Measurements from ENCODE around the gene PLEKHG3. TPM values are rescaled to one million over a fixed set of nuclear protein-coding genes. Genes with fewer than 3 reads are reported as not detected.
A peak's percentile ranks its signal among the peaks of the same experiment; 100 is the strongest.

PLEKHG3 gene
- total and polyA plus RNA-seq, 2 of the 4 experiments (the other 2 are of a cell fraction): 8.2 to 8.4 TPM

DNA sequence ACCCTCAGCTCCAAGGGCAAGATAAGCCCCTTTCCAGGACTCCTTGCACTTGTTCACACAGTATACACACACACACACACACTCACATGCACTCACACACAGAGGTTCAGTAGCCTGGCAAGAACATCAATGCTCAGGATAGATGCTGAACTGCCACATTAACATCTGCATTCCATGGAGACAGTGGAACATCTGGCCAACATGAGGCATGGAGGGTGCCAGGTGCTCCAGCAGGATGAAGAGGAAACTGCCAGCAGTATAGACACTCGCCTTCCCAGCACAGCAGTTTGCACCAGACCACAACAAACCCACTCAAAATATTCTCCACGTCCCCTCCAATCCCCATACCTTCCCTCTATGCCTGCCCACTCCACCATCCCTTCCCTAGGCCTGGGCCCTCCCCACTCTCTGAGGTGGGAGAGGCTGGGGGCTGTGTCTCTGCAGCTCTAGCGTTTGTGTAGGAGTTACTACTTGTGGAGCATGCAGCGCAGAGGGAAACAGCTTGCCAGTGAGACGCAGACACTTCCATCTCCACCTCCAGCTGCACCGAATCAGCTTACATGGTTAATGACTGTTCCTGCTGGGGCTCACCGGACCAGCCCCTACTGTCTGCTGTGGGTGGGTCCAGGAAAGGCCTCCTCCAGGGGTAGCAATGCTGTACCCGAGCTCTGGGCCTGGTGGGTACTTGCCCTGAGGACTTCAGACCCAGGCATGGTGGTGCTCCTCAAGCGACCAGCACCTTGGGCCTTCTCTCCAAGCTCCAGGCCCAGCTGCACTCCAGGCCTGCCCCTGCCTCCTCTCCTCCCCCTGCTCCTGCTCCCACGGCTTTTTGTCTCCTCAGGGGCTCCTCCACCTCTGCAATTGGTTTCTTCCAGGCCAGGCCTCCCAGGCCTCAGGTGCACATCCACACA is 18.6 kb upstream of the PLEKHG3 start:
- Histone ChIP-seq H3K36me3 (ENCODE audit: control insufficient read depth, insufficient read depth, low read length) (no peaks in the 10 kb centered on the region), H4K91ac (ENCODE audit: insufficient read depth, low read depth, low read length) (no peak overlapping the region), H2BK120ac (ENCODE audit: low read depth, low read length) (no peak overlapping the region), H3K27ac (ENCODE audit: insufficient read depth, low read length) (no peak overlapping the region), H2AK5ac (ENCODE audit: low read depth, low read length) (no peak overlapping the region), H3K9me1 (ENCODE audit: insufficient read depth, low read length) (no peaks in the 10 kb centered on the region), H2BK15ac (ENCODE audit: low read depth, low read length) (no peak overlapping the region), H4K5ac (ENCODE audit: low read depth, low read length) (no peak overlapping the region), H3K4me1 (ENCODE audit: control insufficient read depth, insufficient read depth, low read length) (peaks cover 11% of the 10 kb centered on the region; the same call in 1 of the 2 replicates), H3K14ac (replicated peaks; ENCODE audit: low read depth, low read length) (no peak overlapping the region), H4K8ac (ENCODE audit: low read depth in 2 of 2, low read length in 2 of 2) (no peak overlapping the region), H3K9ac (ENCODE audit: low read depth, low read length) (no peak overlapping the region), H3K56ac (ENCODE audit: extremely low read depth, insufficient read depth, low read length) (no peak overlapping the region), H3K9me3 (ENCODE audit: control insufficient read depth, insufficient read depth, low read length) (no peaks in the 10 kb centered on the region), H2BK5ac (ENCODE audit: low read depth, low read length, poor library complexity, severe bottlenecking) (no peak overlapping the region), H3K18ac (ENCODE audit: low read depth, low read length) (no peak overlapping the region), H2BK20ac (ENCODE audit: low read depth, low read length) (no peak overlapping the region), H2AK9ac (replicated peaks; ENCODE audit: low read depth, low read length, poor library complexity) (no peak overlapping the region), H3K23ac (ENCODE audit: low read depth, low read length) (no peak overlapping the region), H3K4me3 (ENCODE audit: insufficient read depth, low read depth, low read length) (no peak overlapping the region), H3K27me3 (ENCODE audit: control insufficient read depth, insufficient read depth, low read length) (peaks cover 18% of the 10 kb centered on the region), H2AFZ (replicated peaks; ENCODE audit: low read length, poor library complexity) (peak overlapping the region; percentile 63), H3K79me1 (ENCODE audit: low read depth in 1 of 2, low read length in 2 of 2) (no peaks in the 10 kb centered on the region), H4K20me1 (ENCODE audit: insufficient read depth, low read length) (no peaks in the 10 kb centered on the region), H3K4ac (ENCODE audit: low read depth, low read length) (no peak overlapping the region), H3K4me2 (ENCODE audit: low read depth, low read length) (no peak overlapping the region)
- dilution Hi-C loops (cut with HindIII; ENCODE audit: low sequenced_read_pairs, unreplicated experiment) (no loop called here), in situ Hi-C loops (cut with MboI; ENCODE audit: low sequenced_read_pairs) (no loop called here), intact Hi-C loops (cut with micrococcal nuclease) (no loop called here)
- no peak for ATAC-seq (ENCODE audit: low read depth)
- ChIA-PET CTCF (no interaction called here), POLR2A (ENCODE audit: unreplicated experiment) (no interaction called here)
- BruUV-seq (replicated peaks): no TSS peak
- no peak for DNase-seq
- WGBS, 2 experiments (ENCODE audit: extremely low coverage in 2 of 2, insufficient read length in 1 of 2): 82% methylated on average over 2 of the region's 10 CpGs; no CpG with 5 or more reads in 1 of the 2 experiments
- TF ChIP-seq, protein P1, sequence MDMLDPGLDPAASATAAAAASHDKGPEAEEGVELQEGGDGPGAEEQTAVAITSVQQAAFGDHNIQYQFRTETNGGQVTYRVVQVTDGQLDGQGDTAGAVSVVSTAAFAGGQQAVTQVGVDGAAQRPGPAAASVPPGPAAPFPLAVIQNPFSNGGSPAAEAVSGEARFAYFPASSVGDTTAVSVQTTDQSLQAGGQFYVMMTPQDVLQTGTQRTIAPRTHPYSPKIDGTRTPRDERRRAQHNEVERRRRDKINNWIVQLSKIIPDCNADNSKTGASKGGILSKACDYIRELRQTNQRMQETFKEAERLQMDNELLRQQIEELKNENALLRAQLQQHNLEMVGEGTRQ (IDR thresholded peaks at IDR 0.05; ENCODE audit: low read depth, low read length): no peak
- TF ChIP-seq POLR2A (IDR thresholded peaks at IDR 0.05; ENCODE audit: low read depth, low read length) (no peak), FOS (IDR thresholded peaks at IDR 0.05; ENCODE audit: low read depth, low read length) (no peak), BHLHE40 (IDR thresholded peaks at IDR 0.05; ENCODE audit: low read depth, low read length) (no peak), CEBPB (IDR thresholded peaks at IDR 0.05; ENCODE audit: low read depth, low read length) (no peak), CHD1 (IDR thresholded peaks at IDR 0.05; ENCODE audit: low read depth, low read length) (no peak), MAFK (IDR thresholded peaks at IDR 0.05; ENCODE audit: low read depth, low read length) (no peak), NFE2L2 (IDR thresholded peaks at IDR 0.05; ENCODE audit: low read depth, low read length) (no peak), RFX5 (IDR thresholded peaks at IDR 0.05; ENCODE audit: low read depth, low read length) (no peak), MXI1 (IDR thresholded peaks at IDR 0.05; ENCODE audit: borderline replicate concordance, low read depth, low read length) (no peak), RAD21 (IDR thresholded peaks at IDR 0.05; ENCODE audit: low read length) (no peak), RCOR1 (IDR thresholded peaks at IDR 0.05; ENCODE audit: insufficient replicate concordance, low read length) (no peak), MAZ (IDR thresholded peaks at IDR 0.05; ENCODE audit: borderline replicate concordance, low read depth, low read length) (no peak)
- TF ChIP-seq, protein P2, sequence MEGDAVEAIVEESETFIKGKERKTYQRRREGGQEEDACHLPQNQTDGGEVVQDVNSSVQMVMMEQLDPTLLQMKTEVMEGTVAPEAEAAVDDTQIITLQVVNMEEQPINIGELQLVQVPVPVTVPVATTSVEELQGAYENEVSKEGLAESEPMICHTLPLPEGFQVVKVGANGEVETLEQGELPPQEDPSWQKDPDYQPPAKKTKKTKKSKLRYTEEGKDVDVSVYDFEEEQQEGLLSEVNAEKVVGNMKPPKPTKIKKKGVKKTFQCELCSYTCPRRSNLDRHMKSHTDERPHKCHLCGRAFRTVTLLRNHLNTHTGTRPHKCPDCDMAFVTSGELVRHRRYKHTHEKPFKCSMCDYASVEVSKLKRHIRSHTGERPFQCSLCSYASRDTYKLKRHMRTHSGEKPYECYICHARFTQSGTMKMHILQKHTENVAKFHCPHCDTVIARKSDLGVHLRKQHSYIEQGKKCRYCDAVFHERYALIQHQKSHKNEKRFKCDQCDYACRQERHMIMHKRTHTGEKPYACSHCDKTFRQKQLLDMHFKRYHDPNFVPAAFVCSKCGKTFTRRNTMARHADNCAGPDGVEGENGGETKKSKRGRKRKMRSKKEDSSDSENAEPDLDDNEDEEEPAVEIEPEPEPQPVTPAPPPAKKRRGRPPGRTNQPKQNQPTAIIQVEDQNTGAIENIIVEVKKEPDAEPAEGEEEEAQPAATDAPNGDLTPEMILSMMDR (conservative IDR thresholded peaks at IDR 0.05; ENCODE audit: low read depth, low read length): no peak
- TF ChIP-seq, protein P3, sequence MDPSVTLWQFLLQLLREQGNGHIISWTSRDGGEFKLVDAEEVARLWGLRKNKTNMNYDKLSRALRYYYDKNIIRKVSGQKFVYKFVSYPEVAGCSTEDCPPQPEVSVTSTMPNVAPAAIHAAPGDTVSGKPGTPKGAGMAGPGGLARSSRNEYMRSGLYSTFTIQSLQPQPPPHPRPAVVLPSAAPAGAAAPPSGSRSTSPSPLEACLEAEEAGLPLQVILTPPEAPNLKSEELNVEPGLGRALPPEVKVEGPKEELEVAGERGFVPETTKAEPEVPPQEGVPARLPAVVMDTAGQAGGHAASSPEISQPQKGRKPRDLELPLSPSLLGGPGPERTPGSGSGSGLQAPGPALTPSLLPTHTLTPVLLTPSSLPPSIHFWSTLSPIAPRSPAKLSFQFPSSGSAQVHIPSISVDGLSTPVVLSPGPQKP (IDR thresholded peaks at IDR 0.05; ENCODE audit: borderline replicate concordance, low read depth, low read length): no peak
